Activated CD4-positive, alpha-beta T cell treated with anti-CD3 and anti-CD28 coated beads for 24 hours (primary cell): Measurements from ENCODE around the gene PCID2.
A peak's percentile ranks its signal among the peaks of the same experiment; 100 is the strongest.

Source experiments
- DNase-seq, 2 donors: peaks; one replicate each; pipeline ENCODE4 v3.0.0-alpha.2; 2020; ENCODE audit warnings: low read depth in 2 of 2

The PCID2 gene

GRCh38 chr13:113187263-113187669 lies 21.2 kb downstream of the PCID2 start:
- peak; percentile 51 to 54 for DNase-seq

DNA sequence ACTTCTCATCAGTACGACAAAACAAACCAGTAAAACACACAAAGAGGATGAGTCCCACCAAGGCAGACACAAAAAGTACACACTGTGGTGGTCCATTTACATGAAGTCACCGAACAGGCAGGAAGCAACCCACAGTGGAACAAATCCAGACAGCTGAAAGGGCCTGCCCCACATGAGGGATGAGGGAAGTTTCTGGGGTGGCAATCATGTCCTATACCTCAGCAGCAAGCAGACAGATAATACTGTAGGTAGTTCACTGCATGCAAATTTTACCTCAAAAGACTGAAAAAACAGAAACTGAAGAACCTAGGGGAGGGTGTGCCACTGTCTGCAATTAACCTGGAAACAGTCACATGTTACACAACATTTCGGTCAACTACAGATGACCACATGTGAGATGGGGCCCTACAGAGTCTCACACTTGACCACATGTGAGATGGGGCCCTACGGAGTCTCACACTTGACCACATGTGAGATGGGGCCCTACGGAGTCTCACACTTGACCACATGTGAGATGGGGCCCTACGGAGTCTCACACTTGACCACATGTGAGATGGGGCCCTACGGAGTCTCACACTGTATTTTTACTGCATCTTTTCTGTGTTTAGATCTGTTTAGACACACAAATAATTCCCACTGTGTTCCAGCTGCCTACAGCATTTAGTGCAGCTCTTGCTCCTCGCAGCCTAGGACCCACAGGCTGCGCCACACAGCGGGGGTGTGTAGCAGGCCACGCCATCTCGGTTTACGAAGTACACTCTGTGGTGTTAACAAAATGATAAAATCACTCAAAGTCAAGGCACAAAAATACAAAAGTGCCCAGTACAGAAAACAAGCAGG lies 22.2 kb downstream of the PCID2 start:
- DNase-seq, result no peak

DNA sequence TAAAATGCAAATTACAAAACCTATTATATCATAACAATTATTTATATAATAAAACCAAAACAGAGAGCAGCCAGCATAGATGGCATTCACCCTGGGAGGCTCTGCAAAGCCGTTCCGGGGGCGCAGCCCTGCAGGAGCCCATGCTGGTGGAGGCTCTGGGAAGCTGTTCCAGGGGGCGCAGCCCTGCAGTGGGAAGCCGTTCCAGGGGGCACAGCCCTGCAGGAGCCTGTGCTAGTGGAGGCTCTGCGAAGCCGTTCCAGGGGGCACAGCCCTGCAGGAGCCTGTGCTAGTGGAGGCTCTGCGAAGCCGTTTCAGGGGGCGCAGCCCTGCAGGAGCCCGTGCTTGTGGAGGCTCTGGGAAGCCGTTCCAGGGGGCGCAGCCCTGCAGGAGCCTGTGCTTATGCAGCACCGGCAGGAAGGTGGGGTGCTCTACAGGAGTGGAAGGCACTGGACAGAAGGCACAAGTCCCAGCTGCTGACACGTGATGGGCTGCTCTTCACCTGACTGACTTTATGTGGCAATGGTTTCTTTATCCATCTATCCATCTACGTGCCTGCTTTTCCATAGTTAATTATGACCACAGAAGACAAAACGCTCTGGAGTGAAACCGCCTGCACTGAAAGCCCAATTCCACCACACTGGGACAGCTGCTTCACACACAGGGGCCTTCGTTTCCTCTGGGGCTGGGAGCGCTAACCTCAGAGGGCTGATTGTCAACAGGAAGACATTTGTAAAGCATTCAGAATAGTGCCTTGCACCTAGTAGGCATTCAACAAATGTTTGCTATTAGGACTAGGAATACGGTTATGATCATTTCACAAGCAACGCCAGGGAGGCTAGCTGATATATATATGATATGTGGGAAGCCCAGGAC lies 23.7 kb downstream of the PCID2 start:
- no peak for DNase-seq

DNA sequence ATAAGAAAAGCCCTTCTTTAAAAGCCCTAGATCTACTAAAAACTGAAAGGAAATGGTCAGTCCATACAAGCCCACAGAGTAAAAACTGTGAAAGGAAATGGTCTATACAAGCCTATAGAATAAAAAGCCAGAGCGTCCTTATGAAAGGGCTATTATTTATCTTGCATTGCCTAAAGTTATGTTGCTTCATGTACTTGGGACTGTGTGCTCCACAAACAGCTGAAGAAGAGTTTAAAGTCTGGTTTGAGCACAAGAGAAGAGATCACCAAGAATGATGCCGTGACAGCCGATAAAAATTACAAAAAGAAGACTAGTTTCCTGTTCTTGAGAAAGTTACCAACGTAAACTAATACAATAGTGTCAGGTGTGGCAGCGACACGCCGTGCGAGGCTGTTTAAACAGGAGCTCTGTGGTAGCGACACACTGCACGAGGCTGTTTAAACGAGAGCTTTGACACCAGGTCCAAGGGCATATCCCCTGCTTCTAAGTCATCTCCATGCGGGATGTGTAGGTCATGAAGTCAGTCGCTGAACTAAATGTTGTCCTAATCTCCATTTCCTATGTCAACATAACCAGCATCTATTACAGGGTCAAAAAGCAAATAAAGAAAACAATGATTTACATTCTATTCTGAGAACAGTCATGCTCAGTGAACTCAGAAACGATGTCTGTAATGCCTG lies 24.9 kb downstream of the PCID2 start:
- no peak for DNase-seq

DNA sequence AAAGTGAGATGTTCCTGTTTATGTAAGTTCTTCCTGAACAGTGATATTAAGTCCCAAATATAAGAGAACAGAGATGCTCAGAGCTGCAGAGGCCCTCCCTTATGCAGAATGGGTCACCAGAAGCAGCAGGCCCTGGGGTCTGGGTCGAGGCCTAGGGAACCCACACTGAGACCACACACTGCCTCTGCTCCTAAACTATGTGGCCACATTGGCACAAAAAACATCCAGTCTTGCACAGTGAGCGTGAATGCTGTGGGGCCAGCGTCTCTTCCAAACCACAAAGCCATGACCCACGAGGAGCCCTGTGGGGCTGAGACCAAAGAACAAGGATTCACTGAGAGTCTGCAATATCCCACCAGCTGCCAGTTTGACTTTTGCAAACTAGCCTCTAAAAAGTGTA lies 26.4 kb downstream of the PCID2 start:
- no peak for DNase-seq

- DNase-seq, result no peak
Observed at GRCh38 chr13:113179374-113180230, 28.9 kb downstream of the PCID2 start.

DNA sequence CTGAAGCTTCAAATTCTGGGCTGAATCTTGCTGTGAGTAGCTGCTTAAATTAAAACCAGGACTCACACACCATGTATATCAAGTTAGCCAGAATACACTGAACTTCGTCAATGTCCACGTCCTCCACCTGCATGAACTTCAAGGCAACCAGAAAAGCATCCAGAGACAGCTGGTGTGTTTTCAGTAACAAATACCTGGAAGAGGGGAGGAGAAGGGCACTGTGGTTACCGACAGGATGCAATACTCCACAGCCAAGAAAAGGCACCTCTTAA lies 29.6 kb downstream of the PCID2 start:
- DNase-seq, result no peak

DNA sequence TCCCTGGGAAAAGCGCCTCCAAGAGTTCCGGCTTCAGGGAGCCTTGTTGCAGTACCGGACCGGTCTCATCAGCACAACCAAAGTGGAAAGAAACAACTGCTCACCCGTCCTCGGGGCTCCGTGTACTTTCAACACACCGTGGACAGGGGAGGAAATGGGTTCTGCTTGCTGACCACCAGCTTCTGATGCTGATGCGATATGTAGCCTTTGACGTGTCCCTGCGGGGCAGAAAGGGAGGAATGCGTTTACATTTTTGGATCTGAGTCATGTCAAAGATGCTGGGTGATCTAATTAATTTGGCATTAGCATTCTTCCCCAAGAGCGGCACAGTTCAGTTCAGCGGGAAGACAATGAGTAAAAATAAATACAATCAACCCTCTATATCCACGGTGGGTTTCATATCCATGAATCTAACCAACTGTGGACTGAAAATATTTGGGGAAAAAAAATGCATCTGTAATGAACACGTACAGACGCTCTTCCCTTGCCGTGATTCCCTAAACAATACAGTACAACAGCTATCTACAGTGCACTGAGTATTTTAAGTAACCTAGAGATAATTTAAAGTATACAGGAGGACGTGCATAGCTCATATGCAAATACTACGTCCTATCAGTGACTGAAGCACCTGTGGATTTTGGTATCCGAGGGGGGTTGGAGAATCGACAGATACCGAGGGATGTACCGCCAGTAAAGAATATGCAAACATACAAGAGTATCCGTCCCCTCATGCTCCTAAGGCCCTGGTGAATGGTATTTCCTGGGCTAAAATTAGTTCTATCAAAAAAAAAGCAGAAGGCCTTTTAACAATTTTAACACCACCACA lies 30.2 kb downstream of the PCID2 start:
- no peak for DNase-seq

DNA sequence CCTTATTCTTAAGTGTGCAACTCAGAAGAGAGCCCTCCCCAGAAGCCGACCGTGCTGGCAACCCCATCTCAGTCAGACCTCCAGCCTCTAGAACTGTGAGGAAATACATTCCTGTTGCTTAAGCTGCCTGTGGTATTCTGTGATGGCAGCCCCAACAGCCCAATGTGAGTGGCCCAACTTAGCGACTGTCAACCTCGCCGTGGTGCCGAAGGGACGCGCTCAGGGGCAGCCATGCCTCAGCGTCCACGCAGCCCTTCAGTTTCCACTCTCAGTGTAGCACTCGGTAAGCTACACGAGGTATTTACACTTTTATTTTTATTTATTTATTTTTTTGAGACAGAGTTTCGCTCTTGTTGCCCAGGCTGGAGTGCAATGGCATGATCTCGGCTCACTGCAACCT lies 31.6 kb downstream of the PCID2 start:
- DNase-seq, result no peak

DNA sequence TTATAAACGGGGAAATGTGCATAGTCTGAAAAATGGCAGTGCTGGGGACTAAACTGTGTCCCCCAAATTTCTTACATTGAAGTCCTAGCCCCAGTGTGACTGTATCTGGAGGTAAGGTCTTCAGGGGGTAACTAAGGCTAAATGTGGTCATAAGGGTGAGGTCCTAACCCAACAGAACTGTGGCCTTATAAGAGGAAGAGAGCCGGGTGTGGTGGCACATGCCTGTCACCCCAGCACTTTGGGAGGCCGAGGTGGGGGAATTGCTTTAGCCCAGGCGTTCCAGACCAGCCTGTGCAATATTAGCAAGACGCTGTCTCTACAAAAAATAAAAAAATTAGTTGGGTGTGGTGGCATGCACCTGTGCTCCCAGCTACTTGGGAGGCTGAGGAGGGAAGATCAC lies 32.2 kb downstream of the PCID2 start:
- no peak for DNase-seq

- no peak for DNase-seq
Observed at GRCh38 chr13:113172419-113172926, 36.0 kb downstream of the PCID2 start.

DNA sequence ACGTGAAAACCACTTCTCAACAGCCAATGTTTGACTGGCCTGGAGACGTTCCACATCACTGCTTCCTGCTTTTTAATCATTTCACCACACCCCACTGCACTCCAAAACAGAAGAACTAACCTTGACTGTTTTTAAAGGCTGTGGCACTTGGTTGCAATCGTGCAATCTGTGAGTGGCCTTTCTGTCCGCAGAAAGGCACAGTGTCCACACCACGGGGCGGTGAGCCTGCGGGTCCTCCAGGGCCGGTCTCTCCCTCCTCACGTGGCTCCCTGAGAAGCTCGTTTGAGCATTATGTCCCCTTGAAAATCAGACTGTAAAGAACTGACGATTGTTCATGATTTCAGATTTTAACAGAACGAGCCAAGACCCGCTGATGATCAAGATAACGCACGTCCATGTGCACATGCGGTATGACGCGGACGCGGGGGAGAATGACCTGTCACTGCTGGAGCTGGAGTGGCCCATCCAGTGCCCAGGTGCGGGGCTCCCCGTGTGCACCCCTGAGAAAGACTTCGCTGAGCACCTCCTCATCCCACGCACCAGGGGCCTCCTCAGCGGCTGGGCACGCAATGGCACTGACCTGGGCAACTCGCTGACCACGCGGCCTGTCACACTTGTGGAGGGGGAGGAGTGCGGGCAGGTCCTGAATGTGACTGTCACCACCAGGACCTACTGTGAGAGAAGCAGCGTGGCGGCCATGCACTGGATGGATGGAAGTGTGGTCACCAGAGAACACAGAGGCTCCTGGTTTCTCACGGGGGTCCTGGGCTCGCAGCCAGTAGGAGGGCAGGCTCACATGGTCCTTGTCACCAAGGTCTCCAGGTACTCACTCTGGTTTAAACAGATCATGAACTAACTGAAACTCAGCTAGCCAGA lies 37.0 kb downstream of the PCID2 start:
- DNase-seq, result no peak

- no peak for DNase-seq
Observed at GRCh38 chr13:113170511-113170910, 38.0 kb downstream of the PCID2 start.

DNA sequence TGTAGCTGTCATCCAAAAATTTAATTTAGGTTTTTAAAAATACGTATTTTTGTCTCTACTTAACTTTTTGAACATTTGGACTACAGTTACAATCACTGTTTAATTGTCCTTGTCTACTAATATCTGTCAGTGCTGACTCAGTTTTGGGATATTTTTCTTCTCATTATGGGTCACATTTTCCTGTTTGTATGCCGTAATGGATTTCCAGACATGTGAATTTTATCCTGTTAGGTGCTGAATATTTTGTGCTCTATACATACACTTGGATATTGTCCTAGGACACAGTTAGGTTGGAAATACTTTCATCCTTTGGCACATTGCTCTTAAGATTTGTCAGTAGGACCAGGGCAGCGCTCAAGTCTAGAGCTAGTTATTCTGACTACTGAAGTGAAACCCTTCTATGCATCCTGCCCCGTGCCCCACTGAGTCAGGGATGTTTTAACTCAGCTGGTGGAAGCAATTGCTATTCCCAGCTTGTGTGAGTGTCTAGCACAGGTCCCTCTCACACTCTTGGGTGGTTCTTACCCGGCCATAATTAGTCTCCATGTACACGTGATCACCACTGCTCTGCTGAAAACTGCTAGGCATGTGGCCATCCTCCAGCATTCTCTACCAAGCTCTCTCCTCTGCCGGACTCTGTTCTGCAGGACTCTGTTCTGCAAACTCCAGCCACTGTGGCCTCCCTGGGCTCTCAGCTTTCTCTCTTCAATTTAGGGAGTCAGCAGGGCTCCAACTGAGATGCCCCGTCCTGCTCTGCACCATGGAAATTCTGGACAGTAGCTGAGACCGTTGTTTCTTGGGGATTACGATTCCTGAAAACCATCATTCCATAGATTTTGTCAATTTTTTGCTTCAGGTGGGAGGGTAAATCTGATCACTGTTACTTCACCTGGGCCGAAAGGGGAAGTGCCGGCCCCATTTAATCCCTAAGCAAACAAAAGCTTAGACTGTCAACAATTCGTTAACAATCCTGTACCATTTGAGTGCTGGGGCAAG lies 38.9 kb downstream of the PCID2 start:
- no peak for DNase-seq

- no peak for DNase-seq
Observed at GRCh38 chr13:113168211-113168610, 40.3 kb downstream of the PCID2 start.

GRCh38 chr13:113167575-113167974 lies 40.9 kb downstream of the PCID2 start:
- DNase-seq, result no peak

GRCh38 chr13:113167155-113167554 lies 41.3 kb downstream of the PCID2 start:
- DNase-seq, result no peak

- DNase-seq, result no peak
Observed at GRCh38 chr13:113166681-113167080, 41.8 kb downstream of the PCID2 start.
